ENCODE results near the gene ADGRV1. TPM values are rescaled to one million over a fixed set of nuclear protein-coding genes. Genes with fewer than 3 reads are reported as not detected.
"Not testable (repeated sequence)": the region's sequence is repeated elsewhere in the genome, so short reads cannot be mapped to it uniquely, and the experiment has no call there.

Gene ADGRV1
- total RNA-seq, 2 donors from 2014 or later = 97.6 to 117 TPM

- Histone ChIP-seq H3K9me3 (ENCODE audit: control insufficient read depth, low read length) (no peaks in the 10 kb centered on the region), H3K4me1 (ENCODE audit: control insufficient read depth, insufficient read depth, low read length) (no peaks in the 10 kb centered on the region), H3K4me3 (ENCODE audit: low read length) (no peak overlapping the region), H3K27me3 (ENCODE audit: control insufficient read depth, insufficient read depth, low read length, poor library complexity, severe bottlenecking) (no peaks in the 10 kb centered on the region), H3K36me3 (ENCODE audit: control insufficient read depth, insufficient read depth, low read length) (peaks cover 9% of the 10 kb centered on the region), H3K27ac (ENCODE audit: low read depth, low read length) (no peak overlapping the region), H3K9ac (ENCODE audit: extremely low read depth, low read length, poor library complexity, severe bottlenecking) (no peak overlapping the region)
- Mint-ChIP-seq H3K9me3 (peaks cover 2% of the 10 kb centered on the region), H3K27ac (no peak overlapping the region), H3K4me3 (no peak overlapping the region), H3K36me3 (ENCODE audit: low read depth) (peaks cover 35% of the 10 kb centered on the region), H3K4me1 (peaks cover 10% of the 10 kb centered on the region), H3K27me3 (ENCODE audit: insufficient read depth) (no peaks in the 10 kb centered on the region)
- no peak for TF ChIP-seq CTCF (conservative IDR thresholded peaks at IDR 0.05)
- 95 to 98% methylated on average over 4 to 6 of the region's 6 CpGs for WGBS, 2 experiments (ENCODE audit: insufficient coverage in 1 of 2, insufficient read length in 1 of 2)
- no peak for DNase-seq
These were observed 99.2 kb downstream of the ADGRV1 start for GRCh38 chr5:90657788-90658187.

DNA sequence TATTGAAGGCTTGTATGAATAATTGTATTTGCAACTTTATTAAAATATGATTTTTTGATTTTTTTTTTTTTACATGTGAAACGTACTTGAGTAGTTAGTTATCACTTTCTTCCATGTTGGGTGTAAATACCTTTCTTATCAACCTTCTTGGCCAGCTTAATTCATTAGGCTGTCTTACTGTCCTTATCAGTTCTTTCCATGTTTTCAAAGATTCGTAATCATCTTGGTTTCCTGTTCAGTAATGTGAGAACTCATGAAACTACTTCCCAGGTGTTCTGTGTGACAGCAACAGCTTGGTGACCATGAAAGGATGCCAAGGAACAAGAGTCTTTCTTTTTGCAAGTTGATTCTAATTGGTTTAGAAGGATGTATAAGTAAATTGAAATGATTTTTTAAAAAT is 100.0 kb downstream of the ADGRV1 start:
- WGBS, 2 experiments (ENCODE audit: insufficient coverage in 1 of 2, insufficient read length in 1 of 2) = 87 to 89% methylated on average over 2 of the region's 2 CpGs
- H3K9me3 Mint-ChIP-seq = peaks cover 2% of the 10 kb centered on the region
- H3K4me1 Mint-ChIP-seq = peaks cover 10% of the 10 kb centered on the region
- H3K4me3 Mint-ChIP-seq = no peak overlapping the region
- no peak overlapping the region for H3K27ac Mint-ChIP-seq
- Histone ChIP-seq H3K27ac (ENCODE audit: low read depth, low read length) (no peak overlapping the region), H3K4me1 (ENCODE audit: control insufficient read depth, insufficient read depth, low read length) (no peaks in the 10 kb centered on the region), H3K9me3 (ENCODE audit: control insufficient read depth, low read length) (no peaks in the 10 kb centered on the region), H3K27me3 (ENCODE audit: control insufficient read depth, insufficient read depth, low read length, poor library complexity, severe bottlenecking) (no peaks in the 10 kb centered on the region), H3K4me3 (ENCODE audit: low read length) (no peak overlapping the region), H3K9ac (ENCODE audit: extremely low read depth, low read length, poor library complexity, severe bottlenecking) (no peak overlapping the region), H3K36me3 (ENCODE audit: control insufficient read depth, insufficient read depth, low read length) (peaks cover under 1% of the 10 kb centered on the region)
- no peaks in the 10 kb centered on the region for H3K27me3 Mint-ChIP-seq (ENCODE audit: insufficient read depth)
- H3K36me3 Mint-ChIP-seq (ENCODE audit: low read depth) = peaks cover 27% of the 10 kb centered on the region
- no peak for DNase-seq
- no peak for TF ChIP-seq CTCF (conservative IDR thresholded peaks at IDR 0.05)

- H3K27me3 ChIP-seq (ENCODE audit: control insufficient read depth, insufficient read depth, low read length, poor library complexity, severe bottlenecking); DNase-seq; H3K4me3 ChIP-seq (ENCODE audit: low read length); H3K9me3 Mint-ChIP-seq; H3K27ac ChIP-seq (ENCODE audit: low read depth, low read length); H3K27me3 Mint-ChIP-seq (ENCODE audit: insufficient read depth); H3K9me3 ChIP-seq (ENCODE audit: control insufficient read depth, low read length); H3K9ac ChIP-seq (ENCODE audit: extremely low read depth, low read length, poor library complexity, severe bottlenecking); H3K4me1 ChIP-seq (ENCODE audit: control insufficient read depth, insufficient read depth, low read length); H3K4me1 Mint-ChIP-seq: not testable (repeated sequence)
- 55 to 100% methylated on average over 1 to 20 of the region's 21 CpGs for WGBS, 2 experiments (ENCODE audit: insufficient coverage in 1 of 2, insufficient read length in 1 of 2)
- peaks cover 11% of the 10 kb centered on the region for H3K36me3 ChIP-seq (ENCODE audit: control insufficient read depth, insufficient read depth, low read length)
- Mint-ChIP-seq H3K27ac (peak overlapping the region; percentile 98), H3K4me3 (peak overlapping the region; percentile 82), H3K36me3 (ENCODE audit: low read depth) (peaks cover 21% of the 10 kb centered on the region)
These were observed 109.5 kb downstream of the ADGRV1 start for GRCh38 chr5:90668079-90668565.

GRCh38 chr5:90675222-90675621 is 116.6 kb downstream of the ADGRV1 start:
- H3K36me3 ChIP-seq (ENCODE audit: control insufficient read depth, insufficient read depth, low read length) = peaks cover 19% of the 10 kb centered on the region
- no peaks in the 10 kb centered on the region for H3K4me1 Mint-ChIP-seq
- H3K4me3 ChIP-seq (ENCODE audit: low read length) = no peak overlapping the region
- H3K27ac ChIP-seq (ENCODE audit: low read depth, low read length) = no peak overlapping the region
- H3K4me1 ChIP-seq (ENCODE audit: control insufficient read depth, insufficient read depth, low read length) = no peaks in the 10 kb centered on the region
- TF ChIP-seq CTCF (conservative IDR thresholded peaks at IDR 0.05) = no peak
- H3K36me3 Mint-ChIP-seq (ENCODE audit: low read depth) = peaks cover 39% of the 10 kb centered on the region
- no peak for DNase-seq
- no peaks in the 10 kb centered on the region for H3K9me3 Mint-ChIP-seq
- no peaks in the 10 kb centered on the region for H3K9me3 ChIP-seq (ENCODE audit: control insufficient read depth, low read length)
- no peak overlapping the region for H3K27ac Mint-ChIP-seq
- 80 to 95% methylated on average over 6 to 8 of the region's 8 CpGs for WGBS, 2 experiments (ENCODE audit: insufficient coverage in 1 of 2, insufficient read length in 1 of 2)
- no peaks in the 10 kb centered on the region for H3K27me3 ChIP-seq (ENCODE audit: control insufficient read depth, insufficient read depth, low read length, poor library complexity, severe bottlenecking)
- H3K27me3 Mint-ChIP-seq (ENCODE audit: insufficient read depth) = no peaks in the 10 kb centered on the region
- no peak overlapping the region for H3K4me3 Mint-ChIP-seq
- H3K9ac ChIP-seq (ENCODE audit: extremely low read depth, low read length, poor library complexity, severe bottlenecking) = no peak overlapping the region

Data from endodermal cell (in vitro differentiated cells).